H9 (cell line): Measurements from ENCODE around the gene FAM222B. TPM values are rescaled to one million over a fixed set of nuclear protein-coding genes. Genes with fewer than 3 reads are reported as not detected.
A peak's percentile ranks its signal among the peaks of the same experiment; 100 is the strongest.

ENCODE experiments used
- DNase-seq: peaks from one replicate; pipeline ENCODE4 v3.0.0-alpha.2; 2017
- H2AFZ ChIP-seq: one replicate; pipeline ENCODE4 v1.6.1; 2013; ENCODE audit warnings: mild to moderate bottlenecking, low read length, control low read depth, moderate library complexity
- H2AK5ac ChIP-seq: 2 replicates; pipeline ENCODE4 v1.6.1; 2013; ENCODE audit warnings: low read length, control low read depth, mixed read lengths; ENCODE audit not compliant: insufficient read length
- H2BK120ac ChIP-seq: one replicate; pipeline ENCODE4 v1.6.1; 2013; ENCODE audit warnings: low read depth, mild to moderate bottlenecking, low read length, control low read depth, inconsistent platforms; ENCODE audit not compliant: poor library complexity, severe bottlenecking
- H2BK12ac ChIP-seq: 2 replicates; pipeline ENCODE4 v1.6.1; 2013; ENCODE audit warnings: low read length, control low read depth, mixed read lengths, low read depth; ENCODE audit not compliant: insufficient read length
- H2BK15ac ChIP-seq: 2 replicates; pipeline ENCODE4 v1.6.1; 2013; ENCODE audit warnings: low read depth, low read length, control low read depth
- H2BK20ac ChIP-seq: one replicate; pipeline ENCODE4 v1.6.1; 2013; ENCODE audit warnings: low read depth, mild to moderate bottlenecking, low read length, control low read depth, inconsistent platforms; ENCODE audit not compliant: poor library complexity, severe bottlenecking
- H2BK5ac ChIP-seq: 2 replicates; pipeline ENCODE4 v1.6.1; 2013; ENCODE audit warnings: low read length, control low read depth, mixed read lengths; ENCODE audit not compliant: insufficient read length
- H3K14ac ChIP-seq: 2 replicates; pipeline ENCODE4 v1.6.1; 2013; ENCODE audit warnings: low read length, control low read depth; ENCODE audit not compliant: insufficient read depth
- H3K18ac ChIP-seq: 2 replicates; pipeline ENCODE4 v1.6.1; 2013; ENCODE audit warnings: low read depth, mild to moderate bottlenecking, mixed read lengths, low read length, control low read depth; ENCODE audit not compliant: insufficient read length
- H3K23ac ChIP-seq: 2 replicates; pipeline ENCODE4 v1.6.1; 2013; ENCODE audit warnings: low read length, control low read depth, mixed read lengths, low read depth; ENCODE audit not compliant: insufficient read length
- H3K23me2 ChIP-seq: 2 replicates; pipeline ENCODE4 v1.6.1; 2013; ENCODE audit warnings: low read depth, mild to moderate bottlenecking, mixed read lengths, low read length, control low read depth; ENCODE audit not compliant: insufficient read length, poor library complexity, severe bottlenecking
- H3K27ac ChIP-seq: 2 replicates; pipeline ENCODE4 v1.5.1; 2013; ENCODE audit warnings: low read length, control low read depth, mixed read lengths, low read depth; ENCODE audit not compliant: insufficient read length
- H3K27me3 ChIP-seq: 2 replicates; pipeline ENCODE4 v1.6.1; 2013; ENCODE audit warnings: low read length, control low read depth, inconsistent platforms; ENCODE audit not compliant: insufficient read depth
- H3K4ac ChIP-seq: 2 replicates; pipeline ENCODE4 v1.6.1; 2013; ENCODE audit warnings: low read depth, mild to moderate bottlenecking, control low read depth, inconsistent platforms, low read length, moderate library complexity
- H3K4me1 ChIP-seq: 2 replicates; pipeline ENCODE4 v1.6.1; 2013; ENCODE audit warnings: low read length, control low read depth, inconsistent platforms; ENCODE audit not compliant: insufficient read depth
- H3K4me2 ChIP-seq: 2 replicates; pipeline ENCODE4 v1.6.1; 2013; ENCODE audit warnings: low read length, control low read depth, mixed read lengths; ENCODE audit not compliant: insufficient read length, insufficient read depth
- H3K56ac ChIP-seq: 2 replicates; pipeline ENCODE4 v1.6.1; 2013; ENCODE audit warnings: low read depth, mild to moderate bottlenecking, mixed read lengths, low read length, control low read depth; ENCODE audit not compliant: insufficient read length
- H3K79me1 ChIP-seq: 2 replicates; pipeline ENCODE4 v1.6.1; 2013; ENCODE audit warnings: low read depth, mild to moderate bottlenecking, moderate library complexity, low read length, control low read depth, inconsistent platforms; ENCODE audit not compliant: insufficient read depth, poor library complexity, severe bottlenecking
- H3K79me2 ChIP-seq: 2 replicates; pipeline ENCODE4 v1.6.1; 2013; ENCODE audit warnings: low read length, control low read depth, inconsistent platforms; ENCODE audit not compliant: insufficient read depth
- H3K9ac ChIP-seq: 2 replicates; pipeline ENCODE4 v1.6.1; 2013; ENCODE audit warnings: low read length, control low read depth, mixed read lengths; ENCODE audit not compliant: insufficient read length; ENCODE audit errors: extremely low read depth
- H3K9me3 ChIP-seq: one replicate; pipeline ENCODE4 v1.6.1; 2013; ENCODE audit warnings: low read depth, low read length, inconsistent platforms; ENCODE audit not compliant: control insufficient read depth
- H3T11ph ChIP-seq: one replicate; pipeline ENCODE4 v1.6.1; 2013; ENCODE audit warnings: mild to moderate bottlenecking, low read length, control low read depth, inconsistent platforms
- H4K20me1 ChIP-seq: one replicate; pipeline ENCODE4 v1.6.1; 2013; ENCODE audit not compliant: control insufficient read depth, insufficient read length, insufficient read depth
- H4K5ac ChIP-seq: 2 replicates; pipeline ENCODE4 v1.6.1; 2013; ENCODE audit warnings: low read depth, mild to moderate bottlenecking, mixed read lengths, low read length, control low read depth; ENCODE audit not compliant: insufficient read length
- H4K8ac ChIP-seq: replicated peaks from 2 replicates; pipeline ENCODE4 v1.6.1; 2013; ENCODE audit warnings: low read length, control low read depth, mixed read lengths, low read depth; ENCODE audit not compliant: insufficient read length
- H4K91ac ChIP-seq: 2 replicates; pipeline ENCODE4 v1.6.1; 2013; ENCODE audit warnings: low read depth, mild to moderate bottlenecking, moderate library complexity, mixed read lengths, low read length, control low read depth; ENCODE audit not compliant: insufficient read length
- H3K27ac Mint-ChIP-seq, 3 experiments: 2 replicates in 2 of 3; 3 replicates in 1 of 3; pipeline ENCODE4 v1.8.0; 2020 to 2021; ENCODE audit warnings: mixed read lengths in 3 of 3, mild to moderate bottlenecking in 1 of 3, moderate library complexity in 1 of 3
- H3K27me3 Mint-ChIP-seq: 2 replicates; pipeline ENCODE4 v1.8.0; 2021; ENCODE audit warnings: low read depth, mild to moderate bottlenecking, moderate library complexity, mixed read lengths
- H3K36me3 Mint-ChIP-seq, 3 experiments: 2 replicates in 2 of 3; 3 replicates in 1 of 3; pipeline ENCODE4 v1.8.0; 2020 to 2021; ENCODE audit warnings: low read depth in 3 of 3, mixed read lengths in 3 of 3; ENCODE audit not compliant: insufficient read depth in 1 of 3
- H3K4me1 Mint-ChIP-seq, 2 experiments: 2 replicates each; pipeline ENCODE4 v1.8.0; 2020; ENCODE audit warnings: mixed read lengths in 2 of 2
- H3K4me3 Mint-ChIP-seq, 2 experiments: 2 replicates in 1 of 2; 3 replicates in 1 of 2; pipeline ENCODE4 v1.8.0; 2020 to 2021; ENCODE audit warnings: mild to moderate bottlenecking in 2 of 2, mixed read lengths in 2 of 2, moderate library complexity in 1 of 2
- H3K9me3 Mint-ChIP-seq, 2 experiments: 2 replicates in 1 of 2; 3 replicates in 1 of 2; pipeline ENCODE4 v1.8.0; 2020; ENCODE audit warnings: mild to moderate bottlenecking in 2 of 2, mixed read lengths in 2 of 2, moderate library complexity in 1 of 2
- WGBS: extraction: QIAGEN DNeasy Blood & Tissue Kit; methylation state at CpG from one replicate; pipeline ENCODE4 v1.1.7; 2013; ENCODE audit warnings: missing lambda C conversion rate, low lambda C conversion rate, mixed read lengths; ENCODE audit not compliant: insufficient read length; ENCODE audit errors: extremely low coverage; 5-methylcytosine and 5-hydroxymethylcytosine counted together
- total RNA-seq: library from RNA; stranded (reverse); gene quantifications from 2 replicates; pipeline ENCODE4 v1.2.1, GENCODE V29; 2021
- TF ChIP-seq, protein P1 (sequence below): fragments of 200-600 bp; sonication (generic); conservative IDR thresholded peaks from 3 replicates; pipeline ENCODE4 v1.8.0; 2021; ENCODE audit warnings: antibody characterized with exemption, mild to moderate bottlenecking

FAM222B gene
- total RNA-seq, 1 experiment from 2014 or later, result 76.1 TPM

GRCh38 chr17:28746611-28747050, 96.0 kb downstream of the FAM222B start:
- Mint-ChIP-seq H3K4me3 (peak overlapping the region; percentile 87 to 93), H3K4me1 (peaks cover 17 to 34% of the 10 kb centered on the region in 2 experiments)
- H4K20me1 ChIP-seq, result no peaks in the 10 kb centered on the region

More at GRCh38 chr17:28746611-28747050, 96.0 kb downstream of the FAM222B start:
- Histone ChIP-seq H3K56ac (no peak overlapping the region), H3K27ac (no peak overlapping the region), H3K27me3 (no peaks in the 10 kb centered on the region), H2BK5ac (no peak overlapping the region), H3K4ac (no peak overlapping the region), H2AFZ (no peak overlapping the region), H3K18ac (no peak overlapping the region), H2BK120ac (no peak overlapping the region), H3K4me2 (peak overlapping the region; percentile 84), H4K8ac (no peak overlapping the region), H3K23me2 (peaks cover 15% of the 10 kb centered on the region), H2BK12ac (no peak overlapping the region), H2BK15ac (no peak overlapping the region), H3K14ac (no peak overlapping the region), H3K23ac (no peak overlapping the region), H3K9me3 (no peaks in the 10 kb centered on the region), H2BK20ac (no peak overlapping the region), H4K5ac (no peak overlapping the region), H3K79me1 (no peaks in the 10 kb centered on the region), H3K79me2 (peaks cover 16% of the 10 kb centered on the region; the same call in 1 of the 2 replicates), H3K9ac (no peak overlapping the region), H3T11ph (no peak overlapping the region), H3K4me1 (peaks cover 5% of the 10 kb centered on the region; the same call in 1 of the 2 replicates), H2AK5ac (no peak overlapping the region), H4K91ac (no peak overlapping the region)
- Mint-ChIP-seq H3K27ac (peak overlapping the region; percentile 67 to 90 (median 79); a peak in 4 of 7 replicates), H3K9me3 (no peaks in the 10 kb centered on the region), H3K36me3 (peaks cover 42 to 67% (median 43%) of the 10 kb centered on the region in 3 experiments; a peak in 6 of 7 replicates), H3K27me3 (no peaks in the 10 kb centered on the region; the same call in none of the 2 replicates)
- WGBS, result no CpG with 5 or more reads among the region's 5 CpGs
- peak; percentile 78 for DNase-seq
- TF ChIP-seq, protein P1, sequence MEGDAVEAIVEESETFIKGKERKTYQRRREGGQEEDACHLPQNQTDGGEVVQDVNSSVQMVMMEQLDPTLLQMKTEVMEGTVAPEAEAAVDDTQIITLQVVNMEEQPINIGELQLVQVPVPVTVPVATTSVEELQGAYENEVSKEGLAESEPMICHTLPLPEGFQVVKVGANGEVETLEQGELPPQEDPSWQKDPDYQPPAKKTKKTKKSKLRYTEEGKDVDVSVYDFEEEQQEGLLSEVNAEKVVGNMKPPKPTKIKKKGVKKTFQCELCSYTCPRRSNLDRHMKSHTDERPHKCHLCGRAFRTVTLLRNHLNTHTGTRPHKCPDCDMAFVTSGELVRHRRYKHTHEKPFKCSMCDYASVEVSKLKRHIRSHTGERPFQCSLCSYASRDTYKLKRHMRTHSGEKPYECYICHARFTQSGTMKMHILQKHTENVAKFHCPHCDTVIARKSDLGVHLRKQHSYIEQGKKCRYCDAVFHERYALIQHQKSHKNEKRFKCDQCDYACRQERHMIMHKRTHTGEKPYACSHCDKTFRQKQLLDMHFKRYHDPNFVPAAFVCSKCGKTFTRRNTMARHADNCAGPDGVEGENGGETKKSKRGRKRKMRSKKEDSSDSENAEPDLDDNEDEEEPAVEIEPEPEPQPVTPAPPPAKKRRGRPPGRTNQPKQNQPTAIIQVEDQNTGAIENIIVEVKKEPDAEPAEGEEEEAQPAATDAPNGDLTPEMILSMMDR, result no peak
